NCI-H446 treated with DMSO at 0.1 percent for 48 hours (cell line): ENCODE results near the gene SEH1L.
"Not testable (repeated sequence)": the region's sequence is repeated elsewhere in the genome, so short reads cannot be mapped to it uniquely, and the experiment has no call there.

Experiments
- DNase-seq: peaks from one replicate; lab custom pipeline; 2025; lab: John Stamatoyannopoulos, UW

SEH1L gene

DNA sequence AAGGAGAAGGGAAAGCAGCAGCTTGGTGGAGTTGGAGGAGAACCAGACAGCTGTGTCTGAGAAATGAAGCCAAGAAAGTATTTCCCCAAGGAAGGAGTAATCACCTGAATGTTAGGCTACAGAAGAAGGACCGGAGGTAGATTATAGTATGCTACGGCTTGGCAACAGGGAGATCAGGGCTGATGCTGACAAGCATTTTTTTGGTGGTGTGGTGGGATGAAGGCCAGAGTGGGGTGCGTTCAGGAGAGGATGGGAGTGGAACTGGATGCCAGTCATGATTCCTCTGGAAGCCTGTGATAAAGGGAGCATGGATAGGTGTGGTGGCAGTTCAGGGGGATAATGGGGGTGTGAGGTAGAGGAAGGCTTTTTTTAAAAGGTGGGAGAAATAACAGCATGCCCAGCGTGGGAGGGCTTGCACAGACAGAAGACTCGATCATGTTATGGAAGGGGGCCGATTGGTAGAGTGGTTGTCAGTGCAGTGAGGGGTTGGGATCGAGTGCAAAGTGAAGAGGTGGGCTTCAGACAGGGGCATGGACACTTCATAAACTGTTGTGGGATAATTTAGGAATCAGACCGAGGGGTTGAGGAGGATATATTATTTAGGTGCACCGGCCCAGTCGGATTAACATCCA, 49.0 kb downstream of the SEH1L start:
- DNase-seq: no peak

GRCh38 chr18:12997330-12997729, 49.5 kb downstream of the SEH1L start:
- not testable (repeated sequence) for DNase-seq

DNA sequence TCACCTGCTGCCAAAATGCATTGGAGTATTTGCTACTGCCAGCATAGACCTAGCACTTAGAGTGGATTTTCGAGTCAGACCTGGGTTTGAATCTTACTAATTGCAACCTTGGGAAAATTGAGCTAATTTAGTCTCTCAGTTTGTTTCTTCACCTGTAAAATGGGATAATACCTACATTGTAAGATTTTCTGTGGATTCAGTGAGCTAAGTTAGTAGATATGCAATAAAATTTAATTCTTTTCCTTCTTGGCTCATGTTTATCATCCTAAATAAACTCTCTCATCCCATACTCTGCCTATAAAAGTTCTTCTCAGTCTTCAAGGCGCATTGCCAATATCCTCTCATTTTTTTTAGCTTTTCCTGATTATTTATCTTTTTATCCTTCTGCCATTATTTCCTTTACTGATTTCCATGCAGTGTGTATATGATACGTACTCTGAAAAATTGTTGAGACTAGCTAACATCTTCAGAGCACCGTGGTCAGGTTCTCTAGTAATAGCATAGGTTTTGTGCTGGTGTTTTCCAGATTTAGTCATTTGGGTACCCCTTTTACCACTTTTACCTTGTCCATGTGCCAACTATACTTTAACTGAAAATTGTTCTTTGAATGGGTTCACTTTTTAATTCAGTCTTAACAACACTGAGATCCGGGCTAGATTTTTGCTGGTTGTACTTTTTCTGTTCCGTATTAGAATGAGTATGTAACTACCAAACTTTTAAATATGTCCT, 50.7 kb downstream of the SEH1L start:
- no peak for DNase-seq

- DNase-seq: no peak
Measured at GRCh38 chr18:13003466-13003896, 55.7 kb downstream of the SEH1L start.

- no peak for DNase-seq
Measured at GRCh38 chr18:13004396-13004795, 56.6 kb downstream of the SEH1L start.

DNA sequence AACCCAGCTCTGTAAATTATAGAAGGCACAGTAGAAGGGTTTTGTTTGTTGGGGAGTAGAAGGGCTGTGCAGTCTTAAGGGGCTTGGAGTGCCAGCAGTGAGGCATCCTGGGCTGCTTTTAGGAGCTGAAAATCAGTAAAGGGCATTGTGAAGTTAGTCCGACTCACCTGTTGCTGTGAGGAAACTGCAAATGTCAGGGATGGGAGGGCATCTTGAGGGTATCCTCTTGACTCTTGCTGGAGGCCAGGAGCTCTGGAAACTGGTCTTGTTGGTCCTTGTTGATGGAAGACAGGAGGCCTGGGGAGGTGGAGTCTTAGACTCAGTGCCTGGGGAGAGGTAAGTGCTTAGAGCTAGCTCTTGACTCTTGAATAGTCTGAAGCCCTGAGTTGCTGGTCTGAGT, 57.5 kb downstream of the SEH1L start:
- DNase-seq: no peak

GRCh38 chr18:13006531-13007247, 58.9 kb downstream of the SEH1L start:
- no peak for DNase-seq

DNA sequence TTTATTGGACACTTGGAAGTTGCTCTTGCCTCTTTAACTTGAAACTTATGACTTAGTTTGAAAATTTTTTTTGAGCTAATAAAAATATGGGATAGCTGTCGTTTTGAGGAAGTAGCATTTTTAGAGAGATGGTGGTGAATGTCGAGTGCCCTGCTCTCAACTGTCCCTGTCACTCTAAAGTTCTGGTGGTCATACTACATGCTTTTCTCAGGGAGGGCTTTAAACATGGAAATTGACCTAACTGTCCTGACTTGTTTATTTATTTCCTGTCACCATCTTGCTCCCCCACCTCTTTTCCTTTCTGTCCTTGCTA, 59.4 kb downstream of the SEH1L start:
- no peak for DNase-seq

DNA sequence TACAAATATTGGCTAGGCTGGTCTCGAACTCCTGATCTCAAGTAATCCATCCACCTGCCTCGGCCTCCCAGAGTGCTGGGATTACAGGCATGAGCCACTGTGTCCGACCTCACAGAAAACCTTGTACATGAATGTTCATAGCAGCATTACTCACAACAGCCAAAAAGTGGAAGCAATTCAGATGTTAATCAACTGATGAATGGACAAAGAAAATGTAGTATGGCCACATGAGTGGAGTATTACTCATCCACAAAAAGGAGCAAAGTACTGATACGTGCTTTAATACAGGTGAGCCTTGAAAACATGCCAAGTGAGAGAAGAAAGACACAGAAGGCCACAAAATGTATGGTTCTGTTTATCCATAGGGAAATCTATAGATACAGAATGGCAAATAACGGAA, 63.9 kb downstream of the SEH1L start:
- no peak for DNase-seq

- DNase-seq: no peak
Measured at GRCh38 chr18:13014232-13014631, 66.4 kb downstream of the SEH1L start.

- DNase-seq: no peak
Measured at GRCh38 chr18:13014818-13015217, 67.0 kb downstream of the SEH1L start.

GRCh38 chr18:13017247-13017875, 69.5 kb downstream of the SEH1L start:
- DNase-seq: no peak

GRCh38 chr18:13018374-13018773, 70.6 kb downstream of the SEH1L start:
- no peak for DNase-seq

GRCh38 chr18:13019301-13019700, 71.5 kb downstream of the SEH1L start:
- no peak for DNase-seq

DNA sequence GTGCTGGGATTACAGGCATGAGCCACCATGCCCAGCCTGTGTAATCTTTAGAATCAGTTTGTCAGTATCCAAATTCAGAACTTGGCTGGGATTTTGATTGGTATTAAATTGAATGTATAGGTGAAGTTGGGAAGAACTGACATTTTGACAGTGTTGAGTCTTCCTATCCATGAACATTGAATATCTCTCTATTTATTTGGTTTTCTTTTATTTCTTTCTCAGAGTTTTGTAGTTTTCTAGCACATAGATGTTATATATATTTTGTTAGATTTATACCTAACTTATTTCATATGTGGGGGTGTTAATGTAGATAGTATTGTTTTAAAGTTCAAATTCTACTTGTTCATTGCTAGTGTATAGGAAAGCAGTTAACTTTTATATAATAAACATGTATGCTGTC, 74.8 kb downstream of the SEH1L start:
- DNase-seq: no peak

DNA sequence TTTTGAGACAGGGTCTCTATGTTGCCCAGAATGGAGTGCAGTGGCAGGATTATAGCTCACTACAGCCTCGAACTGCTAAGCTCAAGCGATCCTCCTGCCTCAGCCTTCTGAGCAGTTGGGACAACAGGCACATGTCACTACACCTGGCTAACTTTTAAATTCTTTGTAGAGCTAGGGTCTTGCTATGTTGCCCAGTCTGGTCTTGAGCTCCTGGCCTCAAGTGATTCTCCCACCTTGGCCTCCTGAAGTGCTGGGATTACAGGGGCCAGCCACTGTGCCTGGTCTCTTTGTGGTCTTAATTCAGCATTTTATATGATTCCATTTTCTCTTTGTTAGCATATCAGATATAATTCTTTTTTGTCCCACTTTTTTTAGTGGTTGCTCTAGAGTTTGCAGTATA, 77.4 kb downstream of the SEH1L start:
- DNase-seq: no peak

DNA sequence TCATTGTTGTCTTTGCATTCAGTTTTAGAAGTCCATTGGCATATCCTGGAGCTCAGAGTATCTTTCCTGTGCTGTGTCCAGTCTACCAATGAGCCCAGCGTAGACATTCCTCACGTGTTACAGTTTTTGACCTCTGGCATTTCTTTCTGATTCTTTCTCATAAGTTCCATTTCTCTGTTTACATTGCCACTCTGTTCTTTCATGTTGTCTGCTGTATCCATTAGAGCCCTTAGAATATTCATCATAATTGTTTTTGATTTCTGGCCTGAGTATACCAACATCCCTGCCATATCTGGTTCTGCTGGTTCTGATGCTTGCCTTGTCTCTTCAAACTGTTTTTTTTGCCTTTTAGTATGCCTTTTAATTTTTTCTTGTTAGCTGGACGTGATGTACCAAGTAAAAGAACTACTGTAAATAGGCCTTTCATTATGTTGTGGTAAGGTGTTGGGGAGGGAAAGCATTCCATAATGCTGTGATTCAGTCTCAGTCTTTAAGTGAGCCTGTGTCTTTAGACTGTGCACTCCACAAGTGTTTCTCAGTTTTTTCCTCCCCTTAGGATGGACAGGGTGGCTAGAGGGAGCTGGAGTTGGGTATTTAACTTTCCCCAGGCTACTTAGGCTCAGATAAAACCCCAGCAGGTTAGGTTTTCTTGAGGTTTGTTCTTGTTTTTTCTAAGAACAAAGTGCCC, 78.9 kb downstream of the SEH1L start:
- DNase-seq: no peak

- no peak for DNase-seq
Measured at GRCh38 chr18:13028869-13029268, 81.1 kb downstream of the SEH1L start.

DNA sequence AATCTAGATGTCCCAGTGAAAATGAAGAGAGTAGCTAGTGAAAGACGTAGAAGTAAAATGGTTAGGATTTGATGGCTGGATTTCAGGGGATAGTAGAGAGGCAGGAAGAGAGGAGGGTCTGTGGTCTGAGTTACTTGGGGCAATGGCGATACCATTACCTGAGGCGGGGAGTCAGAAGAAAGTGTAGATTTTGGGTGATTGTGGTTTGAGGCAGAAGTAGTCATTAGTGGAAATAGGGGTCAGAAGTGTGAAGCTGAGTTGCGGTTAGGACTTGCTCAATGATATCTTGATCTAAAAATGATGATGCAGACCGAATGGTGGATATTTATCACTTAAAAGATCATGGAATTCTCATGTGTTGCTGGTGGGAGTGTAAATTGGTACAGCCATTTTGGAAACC, 84.4 kb downstream of the SEH1L start:
- DNase-seq: no peak

- DNase-seq: no peak
Measured at GRCh38 chr18:13035249-13035914, 87.6 kb downstream of the SEH1L start.

GRCh38 chr18:13036622-13037320, 89.0 kb downstream of the SEH1L start:
- no peak for DNase-seq
